Measurements from ENCODE around the gene RHOT2. TPM values are rescaled to one million over a fixed set of nuclear protein-coding genes. Genes with fewer than 3 reads are reported as not detected.

The RHOT2 gene
- total and polyA plus RNA-seq, 7 experiments from 2014 or later: 32.7 to 232 (median 177) TPM

DNA sequence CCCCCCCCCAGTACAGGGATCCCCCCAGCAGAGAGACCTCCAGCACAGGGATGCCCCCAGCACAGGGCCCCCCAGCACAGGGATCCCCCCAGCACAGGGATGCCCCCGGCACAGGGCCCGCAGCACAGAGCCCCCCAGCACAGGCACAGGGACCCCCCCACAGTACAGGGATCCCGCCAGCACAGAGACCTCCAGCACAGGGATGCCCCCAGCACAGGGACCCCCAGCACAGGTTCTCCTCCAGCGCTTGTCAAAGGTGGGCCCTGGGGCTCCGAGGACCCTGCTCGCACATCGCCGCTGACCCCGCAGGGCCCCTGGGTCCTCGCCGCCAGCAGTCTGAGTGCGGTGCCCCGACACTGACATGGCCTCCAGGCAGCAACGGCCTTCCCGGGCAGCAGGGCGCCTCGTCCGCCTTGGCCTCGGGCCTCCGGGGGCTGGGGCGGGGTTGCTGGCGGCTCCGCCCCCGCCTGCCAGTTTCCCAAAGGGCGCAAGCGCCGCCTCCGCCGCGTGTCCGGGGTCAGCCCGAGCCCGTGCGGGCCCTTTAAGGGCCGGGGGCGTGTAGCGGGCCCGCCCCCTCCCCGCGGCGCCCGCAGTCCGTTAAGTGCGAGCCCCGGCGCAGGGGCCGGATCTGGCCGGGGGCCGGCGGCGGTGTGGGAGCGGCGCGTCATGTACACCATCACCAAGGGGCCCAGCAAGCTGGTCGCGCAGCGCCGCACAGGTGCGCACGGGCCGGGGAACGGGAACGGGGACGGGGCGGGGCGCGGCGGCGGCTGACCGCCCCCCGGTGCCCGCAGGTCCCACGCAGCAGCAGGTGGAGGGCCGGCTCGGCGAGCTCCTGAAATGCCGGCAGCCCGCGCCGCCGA, 26.4 kb upstream of the RHOT2 start, which contains the start of gene MCRIP2:
MCRIP2 (plus strand) TSS at position 503 of the 863 bp plus-strand sequence; CDS start at position 667, 164 bp downstream.
- Histone ChIP-seq H3K36me3 (ENCODE audit: control insufficient read depth in 2 of 3, insufficient read depth in 3 of 3, low read length in 3 of 3) (peaks cover 0 to 3% (median 0%) of the 10 kb centered on the region in 3 experiments), H3K27me3 (ENCODE audit: control insufficient read depth in 2 of 2, insufficient read depth in 2 of 2, low read length in 2 of 2) (no peaks in the 10 kb centered on the region), H3K4me3 (ENCODE audit: low read length) (peak within 1 kb of the TSS; percentile 59), H3K9me3 (ENCODE audit: control insufficient read depth in 2 of 3, low read length in 3 of 3) (no peaks in the 10 kb centered on the region), H3K4me1 (ENCODE audit: control insufficient read depth in 2 of 2, insufficient read depth in 2 of 2, low read length in 2 of 2) (peaks cover 0 to 15% of the 10 kb centered on the region in 2 donors), H3K27ac (ENCODE audit: low read depth, low read length) (peak within 1 kb of the TSS; percentile 66)
- Mint-ChIP-seq H3K27me3 (peaks cover 0 to 3% (median 0%) of the 10 kb centered on the region in 5 donors), H3K4me1 (peaks cover 6 to 31% (median 15%) of the 10 kb centered on the region in 7 donors), H3K27ac (peak within 1 kb of the TSS in 4 of 9 donors; percentile 12 to 70 (median 42)), H3K36me3 (no peaks in the 10 kb centered on the region), H3K9me3 (peaks cover 0 to 4% (median 0%) of the 10 kb centered on the region in 11 donors), H3K4me3 (peak within 1 kb of the TSS; percentile 61 to 83 (median 70))
- DNase-seq (peak in 8 of 9 donors; percentile 40 to 90 (median 43)), ATAC-seq (peak; percentile 22)
- POLR2A ChIA-PET: interaction anchor here (1.1 to 1.5 kb wide), 2 partner anchors 40 to 54 kb away, joined by 3 to 5 read pairs; no protein-coding TSS in a partner anchor
- intact Hi-C loops (cut with micrococcal nuclease): no loop called here
- CTCF ChIA-PET: no interaction called here

DNA sequence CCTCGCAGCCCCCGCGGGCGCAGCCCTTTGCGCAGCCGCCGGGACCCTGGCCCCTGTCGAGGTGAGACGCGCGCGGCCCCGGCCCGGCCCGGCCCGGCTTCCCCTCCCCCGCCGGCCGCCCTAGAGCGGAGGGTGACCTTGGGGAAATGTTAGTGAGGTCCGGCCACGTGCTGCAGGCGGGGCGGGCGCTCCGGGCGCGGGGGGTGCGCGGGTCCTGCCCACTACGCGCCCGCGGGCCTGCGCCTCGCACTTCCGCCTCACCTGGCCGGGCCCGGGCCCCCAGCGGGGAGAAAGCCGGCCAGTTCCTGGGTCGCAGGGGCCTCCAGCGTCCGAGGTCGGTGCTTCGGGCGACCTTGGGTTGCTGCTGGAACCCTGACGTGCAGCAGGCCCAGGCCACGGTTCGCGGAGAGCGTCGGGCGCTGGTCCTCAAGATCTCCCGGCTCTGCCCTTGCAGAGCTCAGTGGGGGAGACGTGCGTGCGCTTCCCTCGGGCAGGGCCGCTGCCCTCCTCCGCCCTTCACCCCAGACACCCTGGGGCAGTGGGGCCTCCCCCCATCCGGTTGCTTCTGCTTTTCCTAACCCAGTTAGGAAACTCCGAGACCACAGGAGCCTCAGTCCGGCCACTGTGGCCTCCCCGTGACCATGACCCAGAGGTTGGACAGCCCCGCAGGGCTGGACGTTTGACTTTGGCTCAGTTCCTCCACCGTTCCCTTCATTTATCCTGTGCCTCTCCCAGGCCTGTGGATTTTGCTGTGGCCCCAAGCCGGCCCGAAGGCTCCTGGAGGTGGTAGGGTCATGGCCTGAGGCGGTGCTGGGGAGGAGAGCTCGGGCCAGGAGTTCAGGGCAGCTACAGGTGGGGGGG, 25.5 kb upstream of the RHOT2 start:
- Mint-ChIP-seq H3K4me1 (peaks cover 4 to 33% (median 13%) of the 10 kb centered on the region in 7 donors), H3K9me3 (no peaks in the 10 kb centered on the region), H3K4me3 (peak overlapping the region; percentile 61 to 83 (median 70)), H3K36me3 (no peaks in the 10 kb centered on the region), H3K27ac (peak overlapping the region in 3 of 9 donors; percentile 12 to 55 (median 25)), H3K27me3 (no peaks in the 10 kb centered on the region)
- ChIA-PET POLR2A (interaction anchor here (1.1 to 2.0 kb wide), 3 partner anchors 38 to 53 kb away, joined by 3 to 6 read pairs (median 5); partner anchors contain the start of gene STUB1), CTCF (no interaction called here)
- ATAC-seq (peak; percentile 68), DNase-seq (peak in 2 of 9 donors; percentile 28 to 66)
- Histone ChIP-seq H3K4me1 (ENCODE audit: control insufficient read depth in 2 of 2, insufficient read depth in 2 of 2, low read length in 2 of 2) (peaks cover 0 to 12% of the 10 kb centered on the region in 2 donors), H3K27ac (ENCODE audit: low read depth, low read length) (peak overlapping the region; percentile 66), H3K36me3 (ENCODE audit: control insufficient read depth in 2 of 3, insufficient read depth in 3 of 3, low read length in 3 of 3) (no peaks in the 10 kb centered on the region), H3K4me3 (ENCODE audit: low read length) (peak overlapping the region; percentile 59), H3K27me3 (ENCODE audit: control insufficient read depth in 2 of 2, insufficient read depth in 2 of 2, low read length in 2 of 2) (no peaks in the 10 kb centered on the region), H3K9me3 (ENCODE audit: control insufficient read depth in 2 of 3, low read length in 3 of 3) (no peaks in the 10 kb centered on the region)
- intact Hi-C loops (cut with micrococcal nuclease): no loop called here

DNA sequence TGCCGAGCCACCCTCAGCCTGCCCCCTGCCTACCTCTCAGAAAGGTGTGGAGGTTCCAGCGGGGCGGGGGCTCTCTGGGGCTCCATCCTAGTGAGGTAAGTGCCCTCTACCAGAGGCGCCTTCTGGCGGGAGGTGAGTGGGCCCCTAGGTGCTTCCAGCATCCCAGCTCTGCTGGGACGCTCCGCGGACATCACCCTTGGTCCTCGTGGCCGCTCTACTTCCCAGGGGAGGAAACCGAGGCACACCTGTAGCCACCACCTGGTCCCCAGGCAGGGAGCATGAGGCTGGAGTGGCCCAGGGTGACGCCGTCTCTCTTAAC, 24.9 kb upstream of the RHOT2 start:
- Histone ChIP-seq H3K4me1 (ENCODE audit: control insufficient read depth in 2 of 2, insufficient read depth in 2 of 2, low read length in 2 of 2) (peaks cover 1 to 9% of the 10 kb centered on the region in 2 donors), H3K9me3 (ENCODE audit: control insufficient read depth in 2 of 3, low read length in 3 of 3) (no peaks in the 10 kb centered on the region), H3K27me3 (ENCODE audit: control insufficient read depth in 2 of 2, insufficient read depth in 2 of 2, low read length in 2 of 2) (no peaks in the 10 kb centered on the region), H3K4me3 (ENCODE audit: low read length) (no peak overlapping the region), H3K27ac (ENCODE audit: low read depth, low read length) (no peak overlapping the region), H3K36me3 (ENCODE audit: control insufficient read depth in 2 of 3, insufficient read depth in 3 of 3, low read length in 3 of 3) (no peaks in the 10 kb centered on the region)
- ChIA-PET CTCF (no interaction called here), POLR2A (interaction anchor here (1.5 to 2.0 kb wide), 2 partner anchors 37 to 52 kb away, joined by 5 to 6 read pairs; partner anchors contain the start of gene STUB1)
- intact Hi-C loops (cut with micrococcal nuclease): no loop called here
- Mint-ChIP-seq H3K4me1 (peaks cover 4 to 29% (median 14%) of the 10 kb centered on the region in 7 donors), H3K27me3 (no peaks in the 10 kb centered on the region), H3K9me3 (no peaks in the 10 kb centered on the region), H3K36me3 (no peaks in the 10 kb centered on the region), H3K27ac (peak overlapping the region in 2 of 9 donors; percentile 14 to 55), H3K4me3 (peak overlapping the region; percentile 36 to 83 (median 70))
- DNase-seq (no peak), ATAC-seq (no peak)

DNA sequence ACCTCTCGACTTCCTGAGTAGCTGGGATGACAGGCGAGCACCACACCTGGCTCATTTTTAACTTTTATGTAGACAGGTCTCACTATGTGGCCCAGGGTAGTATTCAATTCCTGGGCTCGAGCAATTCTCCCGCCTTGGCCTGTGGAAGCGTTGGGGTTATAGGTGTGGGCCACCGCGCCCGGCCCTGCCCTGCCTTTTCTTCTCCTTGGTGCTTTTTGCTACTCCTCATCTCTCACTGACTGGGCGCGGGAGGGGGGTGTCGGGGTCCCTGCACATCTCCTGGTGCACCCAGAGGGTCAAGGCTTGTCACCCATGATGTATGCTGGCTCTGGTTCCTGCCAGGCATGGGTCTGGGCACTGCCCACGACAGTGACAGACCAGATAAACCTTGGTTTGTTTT, 23.4 kb upstream of the RHOT2 start:
- H3K27ac Mint-ChIP-seq: peak overlapping the region in 2 of 9 donors; percentile 28 to 31

DNA sequence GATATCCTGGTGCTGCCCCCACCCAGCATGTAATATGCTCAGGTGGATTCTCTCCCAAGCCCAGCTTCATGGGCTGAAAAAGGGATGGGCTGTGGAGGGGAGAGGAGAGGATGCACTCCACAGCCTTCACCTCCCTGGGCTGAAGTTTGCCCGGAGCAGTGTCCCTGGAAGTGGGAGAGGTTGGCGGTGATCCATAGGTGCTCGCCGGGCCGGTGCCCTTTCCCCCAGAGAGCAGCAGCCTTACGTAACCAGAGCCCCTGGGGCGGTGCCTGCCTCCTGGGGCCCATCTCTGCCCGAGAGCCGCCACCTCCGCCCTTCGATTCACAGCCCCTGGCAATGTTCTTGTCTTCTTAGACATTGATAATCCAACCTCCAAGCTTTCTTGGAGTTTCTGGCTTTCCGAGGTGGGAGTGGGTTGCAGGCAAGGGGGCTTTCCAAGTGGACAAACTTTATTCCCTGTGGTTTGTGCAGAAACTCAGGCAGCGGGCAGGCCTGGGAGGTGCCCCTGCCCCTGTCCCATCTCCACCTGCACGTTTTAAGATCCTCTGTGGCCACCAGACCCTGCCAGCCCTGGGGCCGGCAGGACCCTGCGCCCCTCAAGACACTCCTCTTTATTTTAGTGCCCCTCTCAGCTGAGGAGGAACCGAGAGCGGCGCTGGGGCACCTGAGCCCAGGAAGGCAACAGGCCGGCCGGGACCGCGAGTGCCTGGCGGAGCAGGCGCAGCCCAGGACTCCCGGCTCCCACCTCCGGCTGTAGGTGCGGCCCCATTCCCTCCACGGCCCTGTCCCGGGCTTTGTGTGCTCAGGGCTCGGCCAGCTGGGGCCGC, 21.9 kb upstream of the RHOT2 start:
- Mint-ChIP-seq H3K4me3 (no peak overlapping the region), H3K36me3 (no peaks in the 10 kb centered on the region)

More for the DNA sequence above, 23.4 kb upstream of the RHOT2 start:
- H3K4me1 ChIP-seq (ENCODE audit: control insufficient read depth in 2 of 2, insufficient read depth in 2 of 2, low read length in 2 of 2): peaks cover 9 to 15% of the 10 kb centered on the region in 2 donors
- no peaks in the 10 kb centered on the region for H3K36me3 ChIP-seq (ENCODE audit: control insufficient read depth in 2 of 3, insufficient read depth in 3 of 3, low read length in 3 of 3)
- H3K27me3 ChIP-seq (ENCODE audit: control insufficient read depth in 2 of 2, insufficient read depth in 2 of 2, low read length in 2 of 2): no peaks in the 10 kb centered on the region
- intact Hi-C loops (cut with micrococcal nuclease): no loop called here
- ATAC-seq (no peak), DNase-seq (no peak)
- POLR2A ChIA-PET: interaction anchor here (1.2 kb wide), 1 partner anchor 40 kb away, joined by 3 read pairs; the partner anchor contains the start of gene JMJD8
- Mint-ChIP-seq H3K9me3 (no peaks in the 10 kb centered on the region), H3K4me3 (peak overlapping the region in 6 of 10 donors; percentile 53 to 83 (median 66)), H3K27me3 (no peaks in the 10 kb centered on the region), H3K36me3 (no peaks in the 10 kb centered on the region), H3K4me1 (peaks cover 4 to 35% (median 16%) of the 10 kb centered on the region in 7 donors)
- CTCF ChIA-PET: no interaction called here
- H3K4me3 ChIP-seq (ENCODE audit: low read length): no peak overlapping the region
- H3K27ac ChIP-seq (ENCODE audit: low read depth, low read length): no peak overlapping the region
- H3K9me3 ChIP-seq (ENCODE audit: control insufficient read depth in 2 of 3, low read length in 3 of 3): no peaks in the 10 kb centered on the region

More for the DNA sequence above, 21.9 kb upstream of the RHOT2 start:
- Histone ChIP-seq H3K4me3 (ENCODE audit: low read length) (no peak overlapping the region), H3K9me3 (ENCODE audit: control insufficient read depth in 2 of 3, low read length in 3 of 3) (no peaks in the 10 kb centered on the region), H3K36me3 (ENCODE audit: control insufficient read depth in 2 of 3, insufficient read depth in 3 of 3, low read length in 3 of 3) (no peaks in the 10 kb centered on the region), H3K27me3 (ENCODE audit: control insufficient read depth in 2 of 2, insufficient read depth in 2 of 2, low read length in 2 of 2) (no peaks in the 10 kb centered on the region), H3K27ac (ENCODE audit: low read depth, low read length) (no peak overlapping the region), H3K4me1 (ENCODE audit: control insufficient read depth in 2 of 2, insufficient read depth in 2 of 2, low read length in 2 of 2) (peaks cover 9 to 15% of the 10 kb centered on the region in 2 donors)
- no peaks in the 10 kb centered on the region for H3K9me3 Mint-ChIP-seq
- intact Hi-C loops (cut with micrococcal nuclease): no loop called here
- ATAC-seq: no peak
- peaks cover 4 to 36% (median 16%) of the 10 kb centered on the region in 7 donors for H3K4me1 Mint-ChIP-seq
- ChIA-PET POLR2A (interaction anchor here (0.7 to 4.4 kb wide), 2 partner anchors 9 to 20 kb away, joined by 3 to 30 read pairs; partner anchors contain the start of gene METTL26), CTCF (no interaction called here)
- peak overlapping the region in 1 of 9 donors; percentile 59 for H3K27ac Mint-ChIP-seq
- DNase-seq: no peak
- no peaks in the 10 kb centered on the region for H3K27me3 Mint-ChIP-seq

Data from naive thymus-derived CD4-positive, alpha-beta T cell (primary cell).